Cardiac muscle cell (in vitro differentiated cells and primary cell): ENCODE data around the gene APOBEC2. TPM values are rescaled to one million over a fixed set of nuclear protein-coding genes. Genes with fewer than 3 reads are reported as not detected.

Experiments used
- DNase-seq, 2 donors: peaks; one replicate each; pipeline versions ENCODE4 v3.0.0 to v3.0.0-alpha.2; 2010 to 2017; ENCODE audit warnings: low read depth in 1 of 2, low spot score in 1 of 2
- H3K27ac ChIP-seq: fragments of 200-600 bp; sonication (generic); 2 replicates; pipeline ENCODE4 v1.5.1; 2016
- H3K27me3 ChIP-seq: fragments of 200-600 bp; sonication (generic); 2 replicates; pipeline ENCODE4 v1.6.0; 2016; ENCODE audit warnings: control low read depth
- H3K36me3 ChIP-seq: fragments of 200-600 bp; sonication (generic); 2 replicates; pipeline ENCODE4 v1.5.1; 2016; ENCODE audit warnings: control low read depth
- H3K4me1 ChIP-seq: fragments of 200-600 bp; sonication (generic); 2 replicates; pipeline ENCODE4 v1.8.1; 2017; ENCODE audit warnings: low read depth, mild to moderate bottlenecking, mixed run types
- H3K4me3 ChIP-seq: fragments of 200-600 bp; sonication (generic); 2 replicates; pipeline ENCODE4 v1.5.1; 2016; ENCODE audit warnings: mild to moderate bottlenecking
- H3K9me3 ChIP-seq: fragments of 200-600 bp; sonication (generic); 2 replicates; pipeline ENCODE4 v1.5.1; 2017; ENCODE audit warnings: low read depth, mild to moderate bottlenecking, control low read depth
- polyA plus RNA-seq: library from polyadenylated mRNA; unstranded; fragments of >200 nt; fragmentation: Nextera tagmentation; extraction: Ambion mirVana; gene quantifications from 2 replicates; pipeline ENCODE4 v1.2.1, GENCODE V29; 2016
- total RNA-seq: library from RNA; depleted of rRNA; stranded (reverse); fragments of >200 nt; gene quantifications from 2 replicates; pipeline ENCODE4 v1.2.3, GENCODE V29; 2016
- TF ChIP-seq, protein P1 (sequence below): IDR thresholded peaks from 2 replicates; pipeline ENCODE4 v1.5.1; 2012; ENCODE audit warnings: low read depth, mild to moderate bottlenecking, low read length

Gene APOBEC2
- total and polyA plus RNA-seq, 2 experiments from 2014 or later, result 135 to 156 TPM

DNA sequence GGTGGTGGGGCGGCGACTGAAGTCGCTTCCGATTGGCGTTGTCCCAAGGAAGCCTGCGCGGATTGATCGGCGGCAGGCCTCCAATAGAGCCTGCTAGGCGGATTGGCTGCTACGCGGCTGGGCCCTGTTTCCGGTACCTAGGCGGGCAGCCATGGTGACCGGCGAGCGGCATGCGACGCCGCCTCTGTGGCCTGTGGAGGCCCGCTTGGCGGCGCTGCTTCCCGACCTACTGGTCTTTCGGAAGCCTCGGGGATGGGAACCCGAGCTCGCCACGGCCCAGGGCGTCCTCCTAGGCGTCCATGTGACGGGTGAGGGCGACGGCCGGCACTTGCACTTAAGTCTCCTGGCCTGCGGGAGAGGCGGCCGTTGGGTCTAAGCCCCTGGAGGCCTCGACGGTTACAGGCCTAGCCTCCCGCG lies 47.9 kb downstream of the APOBEC2 start:
- Histone ChIP-seq H3K27me3 (no peaks in the 10 kb centered on the region), H3K27ac (peak overlapping the region; percentile 26), H3K36me3 (peaks cover 24% of the 10 kb centered on the region), H3K9me3 (no peaks in the 10 kb centered on the region), H3K4me3 (no peak overlapping the region), H3K4me1 (no peaks in the 10 kb centered on the region)
- peak; percentile 5 to 14 for DNase-seq
- TF ChIP-seq, protein P1, sequence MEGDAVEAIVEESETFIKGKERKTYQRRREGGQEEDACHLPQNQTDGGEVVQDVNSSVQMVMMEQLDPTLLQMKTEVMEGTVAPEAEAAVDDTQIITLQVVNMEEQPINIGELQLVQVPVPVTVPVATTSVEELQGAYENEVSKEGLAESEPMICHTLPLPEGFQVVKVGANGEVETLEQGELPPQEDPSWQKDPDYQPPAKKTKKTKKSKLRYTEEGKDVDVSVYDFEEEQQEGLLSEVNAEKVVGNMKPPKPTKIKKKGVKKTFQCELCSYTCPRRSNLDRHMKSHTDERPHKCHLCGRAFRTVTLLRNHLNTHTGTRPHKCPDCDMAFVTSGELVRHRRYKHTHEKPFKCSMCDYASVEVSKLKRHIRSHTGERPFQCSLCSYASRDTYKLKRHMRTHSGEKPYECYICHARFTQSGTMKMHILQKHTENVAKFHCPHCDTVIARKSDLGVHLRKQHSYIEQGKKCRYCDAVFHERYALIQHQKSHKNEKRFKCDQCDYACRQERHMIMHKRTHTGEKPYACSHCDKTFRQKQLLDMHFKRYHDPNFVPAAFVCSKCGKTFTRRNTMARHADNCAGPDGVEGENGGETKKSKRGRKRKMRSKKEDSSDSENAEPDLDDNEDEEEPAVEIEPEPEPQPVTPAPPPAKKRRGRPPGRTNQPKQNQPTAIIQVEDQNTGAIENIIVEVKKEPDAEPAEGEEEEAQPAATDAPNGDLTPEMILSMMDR, result no peak

DNA sequence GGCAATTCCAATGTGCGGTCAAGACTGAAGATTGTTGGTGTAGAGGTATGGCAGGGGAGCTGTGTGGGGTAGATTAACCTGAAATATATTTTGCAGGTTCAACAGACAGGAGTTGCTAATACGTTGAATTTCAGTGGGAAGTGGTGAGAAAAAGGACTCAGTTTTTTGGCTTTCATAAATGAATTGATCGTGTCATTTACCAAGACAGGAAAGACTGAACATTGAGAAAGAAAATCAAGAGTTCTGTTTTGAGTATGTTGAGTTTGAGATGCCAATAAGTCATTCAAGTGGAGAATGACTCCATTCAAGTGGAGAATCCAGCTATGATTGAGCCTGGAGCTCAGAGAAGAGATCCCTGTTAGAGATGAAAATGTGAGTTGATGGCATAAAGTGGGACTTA lies 50.8 kb downstream of the APOBEC2 start:
- Histone ChIP-seq H3K4me3 (no peak overlapping the region), H3K27me3 (no peaks in the 10 kb centered on the region), H3K36me3 (peaks cover 1% of the 10 kb centered on the region), H3K27ac (no peak overlapping the region), H3K9me3 (no peaks in the 10 kb centered on the region), H3K4me1 (no peaks in the 10 kb centered on the region)
- TF ChIP-seq, protein P1, result no peak
- DNase-seq, result no peak

DNA sequence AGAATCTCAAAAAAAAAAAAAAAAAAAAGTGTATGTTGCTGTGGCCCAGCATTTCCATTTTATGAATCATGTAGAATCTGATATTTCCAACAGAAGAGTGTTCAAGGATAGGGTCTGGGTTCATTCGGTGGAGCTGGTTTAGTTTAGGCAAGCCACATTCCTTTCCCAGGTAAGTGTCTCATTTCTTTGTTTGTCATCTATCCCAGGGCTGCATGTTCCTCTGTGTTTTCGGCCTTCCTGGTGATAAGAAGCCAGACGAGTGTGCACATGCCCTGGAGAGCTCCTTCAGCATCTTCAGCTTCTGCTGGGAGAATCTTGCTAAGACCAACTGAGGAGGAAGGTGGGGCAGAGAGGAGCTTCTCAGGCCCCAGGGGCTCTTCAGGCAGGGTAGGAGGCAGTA lies 58.0 kb downstream of the APOBEC2 start:
- Histone ChIP-seq H3K4me3 (no peak overlapping the region), H3K4me1 (no peaks in the 10 kb centered on the region), H3K27ac (no peak overlapping the region), H3K9me3 (no peaks in the 10 kb centered on the region), H3K27me3 (no peaks in the 10 kb centered on the region), H3K36me3 (no peaks in the 10 kb centered on the region)
- no peak for DNase-seq
- TF ChIP-seq, protein P1, result no peak

Other genes starting within 250 kb of the APOBEC2 start
- gene UNC5CL, start 14.0 kb upstream of the APOBEC2 start, total RNA-seq, result 7.6 and 13.9 TPM in 2 replicates
- gene UNC5CL, start 14.0 kb upstream of the APOBEC2 start, polyA plus RNA-seq, result 3.3 and 5.3 TPM in 2 replicates
- gene TSPO2, start 10.7 kb upstream of the APOBEC2 start, total RNA-seq, result not detected in 2 replicates
- gene TSPO2, start 10.7 kb upstream of the APOBEC2 start, polyA plus RNA-seq, result not detected in 2 replicates
- 22.4 and 27.5 TPM in 2 replicates for gene OARD1, start 19.2 kb downstream of the APOBEC2 start, total RNA-seq
- gene OARD1, start 19.2 kb downstream of the APOBEC2 start, polyA plus RNA-seq, result 56.3 and 80.0 TPM in 2 replicates
- 9.8 and 14.4 TPM in 2 replicates for gene NFYA, start 19.8 kb downstream of the APOBEC2 start, total RNA-seq
- 8.0 and 14.5 TPM in 2 replicates for gene NFYA, start 19.8 kb downstream of the APOBEC2 start, polyA plus RNA-seq
- gene TREML1, start 101.1 kb downstream of the APOBEC2 start, total RNA-seq, result not detected in 2 replicates
- not detected in 2 replicates for gene TREML1, start 101.1 kb downstream of the APOBEC2 start, polyA plus RNA-seq
- not detected in 2 replicates for gene TREM2, start 109.9 kb downstream of the APOBEC2 start, total RNA-seq
- gene TREM2, start 109.9 kb downstream of the APOBEC2 start, polyA plus RNA-seq, result not detected in 2 replicates
- gene TREML2, start 147.9 kb downstream of the APOBEC2 start, total RNA-seq, result not detected in 2 replicates
- gene TREML2, start 147.9 kb downstream of the APOBEC2 start, polyA plus RNA-seq, result not detected in 2 replicates
- gene TREML4, start 175.1 kb downstream of the APOBEC2 start, total RNA-seq, result not detected in 2 replicates
- not detected in 2 replicates for gene TREML4, start 175.1 kb downstream of the APOBEC2 start, polyA plus RNA-seq
- not detected in 2 replicates for gene TREM1, start 233.5 kb downstream of the APOBEC2 start, total RNA-seq
- gene TREM1, start 233.5 kb downstream of the APOBEC2 start, polyA plus RNA-seq, result not detected in 2 replicates